HCT116 (cell line): ENCODE measurements around the gene PROX1. TPM values are rescaled to one million over a fixed set of nuclear protein-coding genes. Genes with fewer than 3 reads are reported as not detected.

ENCODE experiments used
- ATAC-seq: fragments of 200-7000 bp; cut with Tn5 transposase; 2 replicates; pipeline ENCODE4 v1.9.1; 2020; ENCODE audit warnings: mild to moderate bottlenecking, moderate library complexity
- BruUV-seq: library from RNA; stranded (reverse); fragments of 400-500 nt; replicated peaks from 2 replicates; lab custom pipeline; 2021; lab: Mats Ljungman, UMichigan
- CTCF ChIA-PET: fragments of 300-600 bp; sonication (Branson Sonifier 250); formaldehyde crosslinking; loops from one replicate; lab custom pipeline; 2021; ENCODE audit warnings: antibody characterized with exemption; lab: Charles Lee
- POLR2A ChIA-PET: fragments of 300-600, 350-600 bp; sonication (Branson Sonifier 250); formaldehyde crosslinking; loops from one replicate; lab custom pipeline; 2021; ENCODE audit warnings: antibody characterized with exemption; lab: Charles Lee
- RAD21 ChIA-PET, 2 experiments: fragments of 300-600 bp; sonication (Branson Sonifier 250); formaldehyde crosslinking; loops; one replicate each; lab custom pipeline; 2023; ENCODE audit warnings: low total read pairs in 2 of 2; ENCODE audit not compliant: uncharacterized antibody in 2 of 2, unreplicated experiment in 2 of 2, low non-redundant PET in 1 of 2; lab: Charles Lee
- DNase-seq: peaks from one replicate; pipeline ENCODE4 v3.0.0-alpha.2; 2010; ENCODE audit warnings: low read depth, low spot score
- H2AFZ ChIP-seq: fragments of 200-600 bp; shearing (Covaris generic), sonication (generic); 2 replicates; pipeline ENCODE4 v1.6.1; 2017; ENCODE audit warnings: low read depth, mixed run types, mixed read lengths, antibody characterized with exemption, low read length; ENCODE audit not compliant: poor library complexity, severe bottlenecking
- H3K27ac ChIP-seq: 2 replicates; pipeline ENCODE4 v1.5.1; 2012; ENCODE audit warnings: low read depth, low read length
- H3K27me3 ChIP-seq: fragments of 200-600 bp; sonication (generic); 2 replicates; pipeline ENCODE4 v1.6.1; 2016; ENCODE audit warnings: mixed run types, low read length, mixed read lengths; ENCODE audit not compliant: insufficient read depth
- H3K36me3 ChIP-seq, 2 experiments: fragments of 200-500 bp in 1 of 2; fragments of 200-600 bp in 1 of 2; sonication (Bioruptor generic) in 1 of 2; sonication (generic) in 1 of 2; 2 replicates each; pipeline versions ENCODE4 v1.5.1 to v1.6.1; 2014 to 2016; ENCODE audit warnings: low read length in 2 of 2, inconsistent platforms in 1 of 2, mixed read lengths in 1 of 2, mixed run types in 1 of 2; ENCODE audit not compliant: insufficient read depth in 2 of 2, control insufficient read depth in 1 of 2
- H3K4me1 ChIP-seq, 2 experiments: fragments of 200-600 bp in 1 of 2; sonication (generic) in 1 of 2; 2 replicates each; pipeline versions ENCODE4 v1.5.1 to v1.6.1; 2012 to 2017; ENCODE audit warnings: low read length in 2 of 2, inconsistent platforms in 1 of 2, mild to moderate bottlenecking in 1 of 2, mixed read lengths in 1 of 2, mixed run types in 1 of 2, moderate library complexity in 1 of 2; ENCODE audit not compliant: insufficient read depth in 2 of 2, control insufficient read depth in 1 of 2
- H3K4me2 ChIP-seq: fragments of 200-600 bp; sonication (generic); 2 replicates; pipeline ENCODE4 v1.6.1; 2017; ENCODE audit warnings: mixed run types, low read length, mixed read lengths
- H3K4me3 ChIP-seq, 2 experiments: fragments of 200-600 bp in 1 of 2; sonication (generic) in 1 of 2; replicated peaks in 1 of 2; 2 replicates each; pipeline ENCODE4 v1.5.1; 2011 to 2016; ENCODE audit warnings: low read length in 2 of 2, control low read depth in 1 of 2, low read depth in 1 of 2, mild to moderate bottlenecking in 1 of 2, mixed read lengths in 1 of 2, mixed run types in 1 of 2
- H3K79me2 ChIP-seq: fragments of 200-600 bp; sonication (generic); 2 replicates; pipeline ENCODE4 v1.6.1; 2017; ENCODE audit warnings: mild to moderate bottlenecking, mixed run types, low read length, moderate library complexity, mixed read lengths; ENCODE audit not compliant: insufficient read depth
- H3K9ac ChIP-seq: fragments of 200-600 bp; sonication (generic); 2 replicates; pipeline ENCODE4 v1.6.1; 2016; ENCODE audit warnings: low read length, mixed read lengths
- H3K9me2 ChIP-seq: fragments of 200-600 bp; sonication (generic), shearing (Covaris generic); 2 replicates; pipeline ENCODE4 v1.6.1; 2017; ENCODE audit warnings: mixed run types, mild to moderate bottlenecking, moderate library complexity; ENCODE audit not compliant: insufficient read depth
- H3K9me3 ChIP-seq, 2 experiments: fragments of 200-500 bp in 1 of 2; fragments of 200-600 bp in 1 of 2; sonication (Bioruptor generic) in 1 of 2; sonication (generic) in 1 of 2; 2 replicates each; pipeline ENCODE4 v1.6.1; 2014 to 2017; ENCODE audit warnings: low read length in 2 of 2, mixed read lengths in 2 of 2, inconsistent platforms in 1 of 2, low read depth in 1 of 2, mild to moderate bottlenecking in 1 of 2, mixed run types in 1 of 2, moderate library complexity in 1 of 2; ENCODE audit not compliant: control insufficient read depth in 1 of 2, insufficient read depth in 1 of 2
- H4K20me1 ChIP-seq: fragments of 200-600 bp; sonication (generic), shearing (Covaris generic); 2 replicates; pipeline ENCODE4 v1.6.1; 2017; ENCODE audit warnings: mixed run types, mild to moderate bottlenecking, moderate library complexity; ENCODE audit not compliant: insufficient read depth
- CBX3 ChIP-seq: IDR thresholded peaks from 2 replicates; pipeline ENCODE4 v1.6.1; 2012; ENCODE audit warnings: low read depth
- CEBPB ChIP-seq: IDR thresholded peaks from 2 replicates; pipeline ENCODE4 v1.6.1; 2012; ENCODE audit warnings: low read depth
- EGR1 ChIP-seq: IDR thresholded peaks from 2 replicates; pipeline ENCODE4 v1.6.1; 2012; ENCODE audit warnings: low read depth
- ELF1 ChIP-seq: IDR thresholded peaks from 2 replicates; pipeline ENCODE4 v1.6.1; 2012; ENCODE audit warnings: low read depth, borderline replicate concordance
- EZH2 ChIP-seq: fragments of 200-600 bp; sonication (generic); IDR thresholded peaks from 2 replicates; pipeline ENCODE4 v1.6.1; 2017; ENCODE audit warnings: antibody characterized with exemption, mixed run types
- JUND ChIP-seq: IDR thresholded peaks from 2 replicates; pipeline ENCODE4 v1.6.1; 2012
- MAX ChIP-seq: IDR thresholded peaks from 2 replicates; pipeline ENCODE4 v1.6.1; 2012
- POLR2A ChIP-seq: IDR thresholded peaks from 2 replicates; pipeline ENCODE4 v1.7.0; 2011; ENCODE audit warnings: borderline replicate concordance; ENCODE audit not compliant: insufficient read depth, insufficient read length; ENCODE audit errors: extremely low read depth
- POLR2AphosphoS5 ChIP-seq: IDR thresholded peaks from 2 replicates; pipeline ENCODE4 v1.6.1; 2011; ENCODE audit warnings: mild to moderate bottlenecking, low read depth, low read length, moderate library complexity
- RAD21 ChIP-seq: IDR thresholded peaks from 2 replicates; pipeline ENCODE4 v1.6.1; 2012; ENCODE audit warnings: low read depth, mild to moderate bottlenecking
- SIN3A ChIP-seq: IDR thresholded peaks from 2 replicates; pipeline ENCODE4 v1.6.1; 2012; ENCODE audit warnings: low read depth
- SP1 ChIP-seq: IDR thresholded peaks from 2 replicates; pipeline ENCODE4 v1.6.1; 2012; ENCODE audit warnings: low read depth
- ZFX ChIP-seq: fragments of 450-650 bp; IDR thresholded peaks from 2 replicates; pipeline ENCODE4 v1.6.1; 2017
- ZNF274 ChIP-seq: fragments of 200-500 bp; sonication (Bioruptor generic); IDR thresholded peaks from 2 replicates; pipeline ENCODE4 v1.6.1; 2014; ENCODE audit warnings: mild to moderate bottlenecking, low read depth, low read length, inconsistent platforms
- intact Hi-C: fragments of 100-400 bp; cut with micrococcal nuclease; formaldehyde crosslinking; loops from 2 replicates; pipeline ENCODE4 v1.10.0; 2022
- total RNA-seq: library from RNA; stranded (reverse); gene quantifications from one replicate; pipeline ENCODE4 v1.2.1, GENCODE V29; 2021; ENCODE audit not compliant: unreplicated experiment
- TF ChIP-seq, protein P1 (sequence below), 3 experiments: fragments of 200-600 bp in 1 of 3; sonication (generic) in 1 of 3; IDR thresholded peaks in 2 of 3; conservative IDR thresholded peaks in 1 of 3; 2 replicates each; pipeline ENCODE4 v1.5.1; 2012 to 2017; ENCODE audit warnings: low read depth in 2 of 3, low read length in 2 of 3, antibody characterized with exemption in 1 of 3, borderline replicate concordance in 1 of 3, control low read depth in 1 of 3, mild to moderate bottlenecking in 1 of 3, mixed read lengths in 1 of 3, mixed run types in 1 of 3, moderate library complexity in 1 of 3; ENCODE audit not compliant: insufficient read depth in 1 of 3
- TF ChIP-seq, protein P2 (sequence below): IDR thresholded peaks from 2 replicates; pipeline ENCODE4 v1.6.1; 2012; ENCODE audit warnings: low read depth

PROX1 gene
- total RNA-seq, 1 experiment from 2014 or later: 0.22 TPM

- H3K79me2 ChIP-seq: no peaks in the 10 kb centered on the region
- ChIA-PET CTCF (no interaction called here), POLR2A (no interaction called here), RAD21 (no interaction called here)
- no peaks in the 10 kb centered on the region for H3K4me1 ChIP-seq
- H3K9me2 ChIP-seq: no peaks in the 10 kb centered on the region
- BruUV-seq: no TSS peak
- intact Hi-C loops: loop anchor here (5.0 kb wide), 1 partner anchor 50 kb away; no protein-coding TSS in a partner anchor
- no peak overlapping the region for H3K27ac ChIP-seq
- H3K4me2 ChIP-seq: no peak overlapping the region
- no peaks in the 10 kb centered on the region for H3K9me3 ChIP-seq
- H3K27me3 ChIP-seq: 0 out of 2 replicates have a peak, but pooled peaks cover 11% of the 10 kb centered on the region
- no peaks in the 10 kb centered on the region for H3K36me3 ChIP-seq
- no peaks in the 10 kb centered on the region for H4K20me1 ChIP-seq
- no peak overlapping the region for H3K4me3 ChIP-seq
- no peak overlapping the region for H3K9ac ChIP-seq
- no peak for ATAC-seq
- no peak for TF ChIP-seq SP1
- TF ChIP-seq ZNF274: no peak
- TF ChIP-seq, protein P1, sequence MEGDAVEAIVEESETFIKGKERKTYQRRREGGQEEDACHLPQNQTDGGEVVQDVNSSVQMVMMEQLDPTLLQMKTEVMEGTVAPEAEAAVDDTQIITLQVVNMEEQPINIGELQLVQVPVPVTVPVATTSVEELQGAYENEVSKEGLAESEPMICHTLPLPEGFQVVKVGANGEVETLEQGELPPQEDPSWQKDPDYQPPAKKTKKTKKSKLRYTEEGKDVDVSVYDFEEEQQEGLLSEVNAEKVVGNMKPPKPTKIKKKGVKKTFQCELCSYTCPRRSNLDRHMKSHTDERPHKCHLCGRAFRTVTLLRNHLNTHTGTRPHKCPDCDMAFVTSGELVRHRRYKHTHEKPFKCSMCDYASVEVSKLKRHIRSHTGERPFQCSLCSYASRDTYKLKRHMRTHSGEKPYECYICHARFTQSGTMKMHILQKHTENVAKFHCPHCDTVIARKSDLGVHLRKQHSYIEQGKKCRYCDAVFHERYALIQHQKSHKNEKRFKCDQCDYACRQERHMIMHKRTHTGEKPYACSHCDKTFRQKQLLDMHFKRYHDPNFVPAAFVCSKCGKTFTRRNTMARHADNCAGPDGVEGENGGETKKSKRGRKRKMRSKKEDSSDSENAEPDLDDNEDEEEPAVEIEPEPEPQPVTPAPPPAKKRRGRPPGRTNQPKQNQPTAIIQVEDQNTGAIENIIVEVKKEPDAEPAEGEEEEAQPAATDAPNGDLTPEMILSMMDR (IDR thresholded peaks at IDR 0.05 in 2 of 3, conservative IDR thresholded peaks at IDR 0.05 in 1 of 3; ENCODE audit: borderline replicate concordance in 1 of 3, insufficient read depth in 1 of 3, low read depth in 2 of 3, low read length in 2 of 3): no peak
- TF ChIP-seq SIN3A: no peak
- no peak for TF ChIP-seq POLR2AphosphoS5
- TF ChIP-seq POLR2A: no peak
- TF ChIP-seq EGR1: no peak
- TF ChIP-seq JUND: no peak
- TF ChIP-seq, protein P2, sequence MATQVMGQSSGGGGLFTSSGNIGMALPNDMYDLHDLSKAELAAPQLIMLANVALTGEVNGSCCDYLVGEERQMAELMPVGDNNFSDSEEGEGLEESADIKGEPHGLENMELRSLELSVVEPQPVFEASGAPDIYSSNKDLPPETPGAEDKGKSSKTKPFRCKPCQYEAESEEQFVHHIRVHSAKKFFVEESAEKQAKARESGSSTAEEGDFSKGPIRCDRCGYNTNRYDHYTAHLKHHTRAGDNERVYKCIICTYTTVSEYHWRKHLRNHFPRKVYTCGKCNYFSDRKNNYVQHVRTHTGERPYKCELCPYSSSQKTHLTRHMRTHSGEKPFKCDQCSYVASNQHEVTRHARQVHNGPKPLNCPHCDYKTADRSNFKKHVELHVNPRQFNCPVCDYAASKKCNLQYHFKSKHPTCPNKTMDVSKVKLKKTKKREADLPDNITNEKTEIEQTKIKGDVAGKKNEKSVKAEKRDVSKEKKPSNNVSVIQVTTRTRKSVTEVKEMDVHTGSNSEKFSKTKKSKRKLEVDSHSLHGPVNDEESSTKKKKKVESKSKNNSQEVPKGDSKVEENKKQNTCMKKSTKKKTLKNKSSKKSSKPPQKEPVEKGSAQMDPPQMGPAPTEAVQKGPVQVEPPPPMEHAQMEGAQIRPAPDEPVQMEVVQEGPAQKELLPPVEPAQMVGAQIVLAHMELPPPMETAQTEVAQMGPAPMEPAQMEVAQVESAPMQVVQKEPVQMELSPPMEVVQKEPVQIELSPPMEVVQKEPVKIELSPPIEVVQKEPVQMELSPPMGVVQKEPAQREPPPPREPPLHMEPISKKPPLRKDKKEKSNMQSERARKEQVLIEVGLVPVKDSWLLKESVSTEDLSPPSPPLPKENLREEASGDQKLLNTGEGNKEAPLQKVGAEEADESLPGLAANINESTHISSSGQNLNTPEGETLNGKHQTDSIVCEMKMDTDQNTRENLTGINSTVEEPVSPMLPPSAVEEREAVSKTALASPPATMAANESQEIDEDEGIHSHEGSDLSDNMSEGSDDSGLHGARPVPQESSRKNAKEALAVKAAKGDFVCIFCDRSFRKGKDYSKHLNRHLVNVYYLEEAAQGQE: no peak
- TF ChIP-seq MAX: no peak
- TF ChIP-seq ELF1: no peak
- no peak for TF ChIP-seq CEBPB
- no peak for TF ChIP-seq CBX3
- no peak for TF ChIP-seq EZH2
- TF ChIP-seq ZFX: no peak
- no peak for TF ChIP-seq RAD21
- TF ChIP-seq, all 23 proteins: peak for 0
- no peak for DNase-seq
- no peak overlapping the region for H2AFZ ChIP-seq
Observed at GRCh38 chr1:213997038-213997771, 9.4 kb downstream of the PROX1 start.
